Ovary (tissue), 3 donors: ENCODE data around the gene BCL11B.

Experiments used
- POLR2A ChIP-seq: fragments of 450-650 bp; IDR thresholded peaks from one replicate; pipeline ENCODE4 v1.6.1; 2017; ENCODE audit warnings: antibody characterized with exemption, mild to moderate bottlenecking, moderate library complexity
- TF ChIP-seq, protein P1 (sequence below), 3 donors: fragments of 450-650 bp in 2 of 3; fragments of 200-600 bp in 1 of 3; IDR thresholded peaks; one replicate each; pipeline versions ENCODE4 v1.5.1 to v1.8.0; 2016 to 2022; ENCODE audit warnings: antibody characterized with exemption in 3 of 3, mild to moderate bottlenecking in 1 of 3
- donor health status: DM: no; HTN: no; CAD: no.

DNA sequence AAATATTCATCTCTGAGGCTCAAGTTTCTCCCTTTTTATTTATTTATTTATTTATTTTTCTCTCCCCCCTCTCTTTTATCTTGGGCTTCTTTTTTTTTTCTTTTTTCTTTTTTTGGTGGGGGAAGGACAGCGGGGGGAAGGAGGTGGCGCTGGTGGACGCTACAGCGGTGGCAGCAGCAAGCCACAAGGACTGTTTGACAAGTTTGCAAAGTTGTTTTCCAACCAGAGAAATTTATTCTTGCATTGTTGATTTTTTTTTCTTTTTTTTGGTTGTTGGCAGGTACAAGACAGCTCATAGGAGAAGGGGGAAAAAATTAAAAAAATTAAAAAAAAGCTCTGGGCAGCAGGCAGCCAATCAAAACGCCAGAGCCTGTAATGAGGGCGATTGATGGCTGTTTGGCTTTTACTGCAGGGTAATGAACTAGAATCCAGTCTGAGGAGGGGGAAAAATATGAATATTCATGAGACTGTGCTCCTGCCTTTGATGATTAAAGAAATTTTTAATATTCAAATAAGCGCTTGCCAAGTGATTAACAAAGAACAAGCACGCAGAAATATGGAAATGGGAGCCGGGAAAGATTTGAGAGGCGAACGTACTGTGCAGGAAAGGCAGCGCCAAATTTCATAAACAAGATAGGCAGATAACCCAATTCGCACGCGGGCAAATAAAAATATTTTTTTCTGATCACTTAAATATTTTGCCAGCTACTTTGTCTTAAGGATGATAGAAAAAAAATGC, 36.2 kb downstream of the BCL11B start:
- TF ChIP-seq, protein P1, sequence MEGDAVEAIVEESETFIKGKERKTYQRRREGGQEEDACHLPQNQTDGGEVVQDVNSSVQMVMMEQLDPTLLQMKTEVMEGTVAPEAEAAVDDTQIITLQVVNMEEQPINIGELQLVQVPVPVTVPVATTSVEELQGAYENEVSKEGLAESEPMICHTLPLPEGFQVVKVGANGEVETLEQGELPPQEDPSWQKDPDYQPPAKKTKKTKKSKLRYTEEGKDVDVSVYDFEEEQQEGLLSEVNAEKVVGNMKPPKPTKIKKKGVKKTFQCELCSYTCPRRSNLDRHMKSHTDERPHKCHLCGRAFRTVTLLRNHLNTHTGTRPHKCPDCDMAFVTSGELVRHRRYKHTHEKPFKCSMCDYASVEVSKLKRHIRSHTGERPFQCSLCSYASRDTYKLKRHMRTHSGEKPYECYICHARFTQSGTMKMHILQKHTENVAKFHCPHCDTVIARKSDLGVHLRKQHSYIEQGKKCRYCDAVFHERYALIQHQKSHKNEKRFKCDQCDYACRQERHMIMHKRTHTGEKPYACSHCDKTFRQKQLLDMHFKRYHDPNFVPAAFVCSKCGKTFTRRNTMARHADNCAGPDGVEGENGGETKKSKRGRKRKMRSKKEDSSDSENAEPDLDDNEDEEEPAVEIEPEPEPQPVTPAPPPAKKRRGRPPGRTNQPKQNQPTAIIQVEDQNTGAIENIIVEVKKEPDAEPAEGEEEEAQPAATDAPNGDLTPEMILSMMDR (IDR thresholded peaks at IDR 0.05): no peak
- TF ChIP-seq POLR2A: no peak
